A549 treated with GW870086 at 1 μM for 4 hours (cell line): ENCODE measurements around the gene DNAI1. TPM values are rescaled to one million over a fixed set of nuclear protein-coding genes. Genes with fewer than 3 reads are reported as not detected.

Experiments used
- total RNA-seq: library from RNA; stranded (reverse); fragments of 200-300 nt; extraction: Qiagen RNA extraction; gene quantifications from 5 replicates; pipeline ENCODE4 v1.2.3, GENCODE V29; 2022; ENCODE audit warnings: low read depth

Gene DNAI1
- 0.17 to 0.65 TPM (median 0.25 TPM) in 5 replicates for total RNA-seq

DNA sequence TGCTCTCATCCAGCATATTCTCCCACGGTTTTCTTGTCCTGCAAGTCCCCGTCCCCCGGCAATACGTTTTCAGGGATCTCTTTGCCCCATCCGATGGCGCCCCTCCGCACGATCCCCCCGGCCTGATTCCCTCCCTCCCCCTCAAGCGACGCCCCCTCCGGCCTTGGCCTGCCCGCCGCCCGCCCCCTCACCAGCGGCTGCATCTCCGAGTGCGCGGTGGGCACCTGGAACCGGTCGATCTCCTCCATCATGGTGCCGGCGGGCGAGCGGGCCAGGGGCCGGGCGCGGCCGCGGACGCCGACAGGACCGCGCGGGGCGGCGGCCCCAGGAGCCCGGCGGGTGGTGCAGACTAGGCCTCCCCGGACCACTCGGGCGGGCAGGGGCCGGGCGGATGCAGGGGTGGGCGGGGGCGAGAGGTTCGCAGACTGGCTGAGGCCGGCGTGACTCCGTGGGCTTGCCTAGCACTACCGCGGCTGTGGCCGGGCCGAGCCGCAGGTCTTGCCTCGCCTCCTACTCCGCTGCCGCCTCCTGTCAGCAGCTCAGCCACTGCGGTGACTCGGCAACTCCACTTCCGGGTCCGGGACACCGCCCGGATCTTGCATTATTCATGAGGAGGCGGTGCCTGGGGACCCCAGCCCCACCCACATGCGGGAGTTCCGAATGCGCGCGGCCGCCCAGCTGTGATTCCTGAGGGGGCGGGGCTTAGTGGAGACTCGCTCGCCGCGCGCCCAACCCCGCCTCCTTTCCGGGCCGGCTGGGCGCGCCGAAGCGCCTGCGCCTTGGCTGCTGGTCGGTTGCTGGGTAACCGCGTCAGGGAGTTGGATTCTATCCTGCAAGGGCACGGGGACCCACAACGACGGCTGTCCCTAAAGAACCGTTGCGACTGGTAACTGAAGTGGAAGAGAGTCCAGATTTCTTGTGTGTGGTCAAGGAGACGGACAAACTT is at the start of gene DNAI1, which contains the start of gene FAM219A:
Gene DNAI1 (plus strand): TSS at position 793 of the 946 bp plus-strand sequence. CDS start 201 bp downstream, outside the sequence.
Gene FAM219A (minus strand): TSS at position 558 of the 946 bp plus-strand sequence. CDS start 307 bp downstream, at position 251.

GRCh38 chr9:34522971-34523797 is 64.6 kb downstream of the DNAI1 start, which contains the start of gene ENHO:
Gene ENHO (minus strand): TSS chr9:34522990. CDS start chr9:34521695, 1,295 bp downstream.

Other genes starting within 250 kb of the DNAI1 start
- 2.7 to 3.8 TPM (median 3.2 TPM) in 5 replicates for gene KIF24, start 129.5 kb upstream of the DNAI1 start, total RNA-seq
- 23.3 to 27.4 TPM (median 24.8 TPM) in 5 replicates for gene NUDT2, start 129.2 kb upstream of the DNAI1 start, total RNA-seq
- gene MYORG, start 81.9 kb upstream of the DNAI1 start, total RNA-seq: 3.3 to 5.2 TPM (median 4.6 TPM) in 5 replicates
- gene FAM219A, start 235 bp upstream of the DNAI1 start, total RNA-seq: 14.8 to 18.2 TPM (median 17.1 TPM) in 5 replicates
- 0.88 to 2.9 TPM (median 2.0 TPM) in 5 replicates for gene ENHO, start 64.2 kb downstream of the DNAI1 start, total RNA-seq
- gene CNTFR, start 130.9 kb downstream of the DNAI1 start, total RNA-seq: 0.10 to 0.24 TPM (median 0.12 TPM) in 3 of 5 replicates, not detected in the others
- gene RPP25L, start 153.3 kb downstream of the DNAI1 start, total RNA-seq: 40.9 to 44.7 TPM (median 43.1 TPM) in 5 replicates
- gene DCTN3, start 161.7 kb downstream of the DNAI1 start, total RNA-seq: 104 to 115 TPM (median 110 TPM) in 5 replicates
- gene ARID3C, start 170.3 kb downstream of the DNAI1 start, total RNA-seq: 0.15 to 0.41 TPM (median 0.21 TPM) in 4 of 5 replicates, not detected in the other
- 158 to 188 TPM (median 185 TPM) in 5 replicates for gene SIGMAR1, start 179.0 kb downstream of the DNAI1 start, total RNA-seq
- 15.3 to 18.8 TPM (median 16.8 TPM) in 5 replicates for gene GALT, start 187.9 kb downstream of the DNAI1 start, total RNA-seq
- gene IL11RA, start 193.4 kb downstream of the DNAI1 start, total RNA-seq: 5.2 to 7.0 TPM (median 5.7 TPM) in 5 replicates
- 0.19 TPM in 1 of 5 replicates, not detected in the others for gene CCL27, start 203.9 kb downstream of the DNAI1 start, total RNA-seq
- gene CCL19, start 232.5 kb downstream of the DNAI1 start, total RNA-seq: not detected in 5 replicates